HEK293T (cell line): ENCODE data around the gene SIRPD.

Experiments used
- CTBP1 ChIP-seq: fragments of 450-650 bp; IDR thresholded peaks from 2 replicates; pipeline ENCODE4 v1.6.1; 2016; ENCODE audit warnings: borderline replicate concordance
- ELF4 ChIP-seq: fragments of 450-650 bp; IDR thresholded peaks from 2 replicates; pipeline ENCODE4 v1.6.1; 2017; ENCODE audit warnings: antibody characterized with exemption
- FOXK2 ChIP-seq: fragments of 450-650 bp; IDR thresholded peaks from 2 replicates; pipeline ENCODE4 v1.6.1; 2016; ENCODE audit warnings: mild to moderate bottlenecking
- FOXM1 ChIP-seq: fragments of 450-650 bp; IDR thresholded peaks from 2 replicates; pipeline ENCODE4 v1.6.1; 2017; ENCODE audit warnings: mild to moderate bottlenecking, borderline replicate concordance
- SP1 ChIP-seq: fragments of 450-650 bp; IDR thresholded peaks from 2 replicates; pipeline ENCODE4 v1.6.1; 2017
- SUZ12 ChIP-seq: fragments of 450-650 bp; IDR thresholded peaks from 2 replicates; pipeline ENCODE4 v1.6.1; 2016; ENCODE audit warnings: mild to moderate bottlenecking
- TARDBP ChIP-seq: fragments of 450-650 bp; IDR thresholded peaks from 2 replicates; pipeline ENCODE4 v1.6.1; 2016
- TF ChIP-seq, protein P1 (sequence below): fragments of 450-650 bp; IDR thresholded peaks from 2 replicates; pipeline ENCODE4 v1.6.1; 2016

DNA sequence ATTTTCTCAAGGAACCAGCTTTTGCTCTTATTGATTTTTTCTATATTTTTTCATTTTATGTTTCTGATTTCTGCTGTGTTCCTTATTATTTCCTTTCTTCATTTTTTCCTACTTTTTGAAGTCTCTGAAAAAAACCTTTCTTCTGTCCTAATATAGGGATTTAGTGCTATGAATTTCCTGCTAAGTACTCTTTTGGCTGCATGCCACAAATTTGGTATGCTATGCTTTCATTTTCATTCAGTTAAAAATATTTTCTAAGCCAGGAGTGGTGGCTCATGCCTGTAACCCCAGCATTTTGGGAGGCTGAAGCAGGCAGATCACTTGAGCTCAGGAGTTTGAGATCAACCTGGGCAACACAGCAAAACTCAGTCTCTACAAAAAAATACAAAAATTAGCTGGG, 30.6 kb downstream of the SIRPD start:
- TF ChIP-seq SUZ12 (no peak), FOXM1 (no peak), SP1 (no peak), FOXK2 (no peak), ELF4 (no peak), CTBP1 (no peak), TARDBP (no peak)
- TF ChIP-seq, protein P1, sequence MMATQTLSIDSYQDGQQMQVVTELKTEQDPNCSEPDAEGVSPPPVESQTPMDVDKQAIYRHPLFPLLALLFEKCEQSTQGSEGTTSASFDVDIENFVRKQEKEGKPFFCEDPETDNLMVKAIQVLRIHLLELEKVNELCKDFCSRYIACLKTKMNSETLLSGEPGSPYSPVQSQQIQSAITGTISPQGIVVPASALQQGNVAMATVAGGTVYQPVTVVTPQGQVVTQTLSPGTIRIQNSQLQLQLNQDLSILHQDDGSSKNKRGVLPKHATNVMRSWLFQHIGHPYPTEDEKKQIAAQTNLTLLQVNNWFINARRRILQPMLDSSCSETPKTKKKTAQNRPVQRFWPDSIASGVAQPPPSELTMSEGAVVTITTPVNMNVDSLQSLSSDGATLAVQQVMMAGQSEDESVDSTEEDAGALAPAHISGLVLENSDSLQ, result no peak
